Measurements from ENCODE around the gene PPIL1. TPM values are rescaled to one million over a fixed set of nuclear protein-coding genes. Genes with fewer than 3 reads are reported as not detected.

The PPIL1 gene
- total RNA-seq, 2 experiments from 2014 or later: 34.5 to 35.6 TPM

DNA sequence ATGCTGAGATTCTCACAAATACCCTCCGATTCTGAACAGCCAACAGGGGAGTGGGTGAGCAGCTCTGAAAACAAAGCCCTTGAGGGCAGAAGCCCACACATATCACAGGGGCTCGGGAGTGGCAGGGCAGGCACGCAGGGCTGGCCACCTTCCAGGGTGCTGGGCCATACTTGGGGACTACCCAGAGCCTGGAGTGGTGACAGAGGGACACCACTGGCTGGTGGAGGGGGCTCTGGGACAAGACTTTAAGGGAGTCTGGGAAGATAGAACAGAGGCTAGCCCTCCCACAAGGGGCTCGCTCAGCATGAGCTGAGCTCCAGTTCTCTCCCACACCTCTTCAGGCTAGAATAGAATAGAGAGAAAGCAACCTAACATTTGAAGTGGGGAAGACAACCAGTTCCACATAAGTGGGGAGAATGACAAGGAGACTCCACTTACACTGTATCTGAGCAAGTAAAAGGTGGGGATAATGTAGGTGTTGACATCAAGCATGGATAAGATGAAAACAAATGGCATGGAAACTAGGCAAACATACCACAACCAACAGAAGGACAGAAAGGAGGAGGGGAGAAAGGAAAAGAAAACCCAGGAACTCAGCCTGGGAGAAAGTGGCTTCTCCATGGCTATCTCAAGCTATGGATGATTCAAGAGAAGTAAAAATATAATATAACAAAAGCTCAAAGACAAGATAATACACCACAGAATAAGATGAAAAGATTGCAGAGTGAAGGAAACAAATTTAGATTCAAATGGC, 7.0 kb downstream of the PPIL1 start:
- intact Hi-C loops (cut with micrococcal nuclease): no loop called here
- H3K4me3 Mint-ChIP-seq: no peak overlapping the region

DNA sequence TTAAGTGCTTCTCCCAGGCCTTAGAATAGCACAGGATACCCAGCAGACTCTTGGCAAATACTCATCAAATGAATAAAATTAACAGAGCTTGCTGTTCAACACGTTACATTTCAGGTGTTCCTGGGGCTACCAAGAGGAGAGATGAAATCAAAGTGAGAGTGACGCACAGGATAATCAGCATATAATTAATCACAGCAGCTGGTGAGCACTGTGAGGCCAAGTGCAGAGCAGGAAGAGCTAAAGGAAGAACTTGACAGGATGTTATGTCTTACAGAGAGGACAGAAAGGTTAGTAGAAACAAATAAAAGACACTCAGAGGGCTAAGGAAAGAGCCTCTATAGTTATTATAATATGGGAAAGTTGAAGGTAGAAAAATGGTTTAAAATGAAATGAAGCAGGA, 8.8 kb downstream of the PPIL1 start:
- peaks cover 52% of the 10 kb centered on the region for H3K4me1 Mint-ChIP-seq (ENCODE audit: low read depth)
- ATAC-seq: no peak

More for the DNA sequence above, 7.0 kb downstream of the PPIL1 start:
- Mint-ChIP-seq H3K4me1 (ENCODE audit: low read depth) (peaks cover 65% of the 10 kb centered on the region), H3K27me3 (no peaks in the 10 kb centered on the region), H3K9me3 (no peaks in the 10 kb centered on the region), H3K36me3 (ENCODE audit: low read depth) (peaks cover 71% of the 10 kb centered on the region), H3K27ac (no peak overlapping the region)
- ChIA-PET CTCF (interaction anchor here (1.1 kb wide), 2 partner anchors 16 to 150 kb away, joined by 3 to 6 read pairs; no protein-coding TSS in a partner anchor), POLR2A (no interaction called here)
- ATAC-seq (no peak), DNase-seq (no peak)
- no peak for TF ChIP-seq CTCF (IDR thresholded peaks at IDR 0.05)

GRCh38 chr6:36863670-36864540, 10.7 kb downstream of the PPIL1 start:
- ATAC-seq (no peak), DNase-seq (no peak)
- peaks cover 37% of the 10 kb centered on the region for H3K4me1 Mint-ChIP-seq (ENCODE audit: low read depth)
- POLR2A ChIA-PET: interaction anchor here (0.6 to 2.9 kb wide), 4 partner anchors 10 to 326 kb away, joined by 3 to 12 read pairs (median 6); partner anchors contain the start of gene PPIL1
- peaks cover 52% of the 10 kb centered on the region for H3K36me3 Mint-ChIP-seq (ENCODE audit: low read depth)
- no peak overlapping the region for H3K27ac Mint-ChIP-seq
- intact Hi-C loops (cut with micrococcal nuclease): no loop called here
- no peak for TF ChIP-seq CTCF (IDR thresholded peaks at IDR 0.05)
- no peak overlapping the region for H3K4me3 Mint-ChIP-seq
- CTCF ChIA-PET: interaction anchor here (0.9 to 1.6 kb wide), 4 partner anchors 11 to 154 kb away, joined by 3 to 6 read pairs (median 5); no protein-coding TSS in a partner anchor
- no peaks in the 10 kb centered on the region for H3K27me3 Mint-ChIP-seq
- no peaks in the 10 kb centered on the region for H3K9me3 Mint-ChIP-seq

More for the DNA sequence above, 8.8 kb downstream of the PPIL1 start:
- peaks cover 63% of the 10 kb centered on the region for H3K36me3 Mint-ChIP-seq (ENCODE audit: low read depth)
- no peak for DNase-seq
- POLR2A ChIA-PET: interaction anchor here (0.7 to 2.9 kb wide), 2 partner anchors 14 to 34 kb away, joined by 3 to 12 read pairs; no protein-coding TSS in a partner anchor
- peak overlapping the region; percentile 44 for H3K27ac Mint-ChIP-seq
- no peaks in the 10 kb centered on the region for H3K27me3 Mint-ChIP-seq
- H3K9me3 Mint-ChIP-seq: no peaks in the 10 kb centered on the region
- no peak for TF ChIP-seq CTCF (IDR thresholded peaks at IDR 0.05)
- H3K4me3 Mint-ChIP-seq: no peak overlapping the region
- CTCF ChIA-PET: interaction anchor here (1.1 to 1.6 kb wide), 3 partner anchors 15 to 152 kb away, joined by 4 to 5 read pairs (median 4); partner anchors contain the start of gene C6orf89
- intact Hi-C loops (cut with micrococcal nuclease): no loop called here

DNA sequence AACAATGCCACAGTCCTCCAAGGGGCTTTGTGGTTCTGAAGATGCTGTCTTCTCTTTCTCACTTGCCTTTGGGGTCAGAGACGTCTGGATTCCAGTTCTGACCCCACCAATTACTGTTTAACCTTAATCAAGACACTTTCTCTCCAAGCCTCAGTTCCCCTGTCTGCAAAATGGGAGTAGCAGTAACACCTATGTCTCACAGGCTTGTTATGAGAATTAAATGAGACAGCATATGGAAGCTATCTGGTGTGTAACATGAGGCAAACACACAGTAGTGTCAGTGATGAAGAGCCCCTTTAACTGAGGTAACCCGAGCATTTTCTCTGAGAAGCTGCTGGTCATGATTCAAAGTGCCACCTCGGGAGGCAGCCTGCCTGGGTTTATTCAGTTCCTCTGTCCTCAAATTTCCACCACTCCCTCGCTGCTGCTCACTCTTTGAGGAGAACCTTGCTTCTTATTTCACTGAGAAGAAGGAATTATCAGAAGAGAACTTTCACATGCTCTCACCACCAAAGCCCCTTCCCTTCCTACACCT, 11.7 kb downstream of the PPIL1 start:
- Mint-ChIP-seq H3K9me3 (no peaks in the 10 kb centered on the region), H3K36me3 (ENCODE audit: low read depth) (peaks cover 53% of the 10 kb centered on the region), H3K4me1 (ENCODE audit: low read depth) (peaks cover 31% of the 10 kb centered on the region), H3K27me3 (no peaks in the 10 kb centered on the region), H3K4me3 (no peak overlapping the region), H3K27ac (no peak overlapping the region)
- ChIA-PET POLR2A (interaction anchor here (1.2 kb wide), 1 partner anchor 11 kb away, joined by 7 read pairs; no protein-coding TSS in a partner anchor), CTCF (interaction anchor here (1.5 to 1.6 kb wide), 2 partner anchors 12 to 14 kb away, joined by 4 to 6 read pairs; no protein-coding TSS in a partner anchor)
- intact Hi-C loops (cut with micrococcal nuclease): no loop called here
- DNase-seq (no peak), ATAC-seq (no peak)
- TF ChIP-seq CTCF (IDR thresholded peaks at IDR 0.05): no peak

Data from activated CD8-positive, alpha-beta T cell treated with anti-CD3 and anti-CD28 coated beads for 36 hours (primary cell).